Memory B cell (primary cell): ENCODE results near the gene TPI1.
A peak's percentile ranks its signal among the peaks of the same experiment; 100 is the strongest.
"Not testable (repeated sequence)": the region's sequence is repeated elsewhere in the genome, so short reads cannot be mapped to it uniquely, and the experiment has no call there.

ENCODE experiments used
- ATAC-seq: fragments of 150-1000 bp; cut with Tn5 transposase; 2 replicates; pipeline ENCODE4 v1.10.0; 2021; ENCODE audit warnings: low read depth, mild to moderate bottlenecking, moderate library complexity
- DNase-seq, 2 donors: peaks; one replicate each; pipeline ENCODE4 v3.0.0; 2022; ENCODE audit warnings: low spot score in 2 of 2
- H3K27ac Mint-ChIP-seq: one replicate; pipeline ENCODE4 v1.8.0; 2022; ENCODE audit warnings: mild to moderate bottlenecking, moderate library complexity, mixed read lengths
- H3K27me3 Mint-ChIP-seq: one replicate; pipeline ENCODE4 v1.8.0; 2022; ENCODE audit warnings: mixed read lengths
- H3K36me3 Mint-ChIP-seq: one replicate; pipeline ENCODE4 v1.8.0; 2022; ENCODE audit warnings: mild to moderate bottlenecking, mixed read lengths
- H3K4me1 Mint-ChIP-seq: one replicate; pipeline ENCODE4 v1.8.0; 2022; ENCODE audit warnings: mixed read lengths
- H3K4me3 Mint-ChIP-seq: one replicate; pipeline ENCODE4 v1.8.0; 2022; ENCODE audit warnings: mild to moderate bottlenecking, moderate library complexity, mixed read lengths
- H3K9me3 Mint-ChIP-seq: one replicate; pipeline ENCODE4 v1.8.0; 2022; ENCODE audit warnings: mixed read lengths

Gene TPI1

GRCh38 chr12:6892683-6893082, 25.4 kb downstream of the TPI1 start:
- not testable (repeated sequence) for H3K36me3 Mint-ChIP-seq, H3K27ac Mint-ChIP-seq, ATAC-seq, H3K4me1 Mint-ChIP-seq, DNase-seq, H3K27me3 Mint-ChIP-seq, H3K9me3 Mint-ChIP-seq
- peak overlapping the region; percentile 24 for H3K4me3 Mint-ChIP-seq

DNA sequence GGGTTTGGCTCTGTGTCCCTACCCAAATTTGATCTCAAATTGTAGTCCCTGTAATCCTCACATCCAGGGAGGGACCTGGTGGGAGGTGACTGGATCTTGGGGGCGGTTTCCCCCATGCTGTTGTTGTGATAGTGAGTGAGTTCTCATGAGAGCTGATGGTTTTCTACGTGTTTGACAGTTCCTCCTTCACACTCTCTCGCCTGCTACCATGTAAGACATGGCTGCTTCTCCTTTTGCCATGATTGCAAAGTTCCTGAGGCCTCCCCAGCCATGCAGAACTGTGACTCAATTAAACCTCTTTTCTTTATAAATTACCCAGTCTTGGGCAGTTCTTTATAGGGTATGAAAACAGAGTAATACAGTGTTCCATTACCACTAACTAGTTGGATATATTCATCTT, 27.0 kb downstream of the TPI1 start:
- Mint-ChIP-seq H3K27ac (no peak overlapping the region), H3K36me3 (no peaks in the 10 kb centered on the region), H3K4me3 (no peak overlapping the region), H3K9me3 (no peaks in the 10 kb centered on the region), H3K4me1 (peaks cover 3% of the 10 kb centered on the region), H3K27me3 (no peaks in the 10 kb centered on the region)
- DNase-seq (no peak), ATAC-seq (no peak)

GRCh38 chr12:6896846-6897435, 29.6 kb downstream of the TPI1 start:
- no peaks in the 10 kb centered on the region for H3K36me3 Mint-ChIP-seq
- H3K9me3 Mint-ChIP-seq: no peaks in the 10 kb centered on the region
- H3K27me3 Mint-ChIP-seq: no peaks in the 10 kb centered on the region
- no peak for ATAC-seq
- H3K4me3 Mint-ChIP-seq: no peak overlapping the region
- no peak overlapping the region for H3K27ac Mint-ChIP-seq
- H3K4me1 Mint-ChIP-seq: peaks cover 4% of the 10 kb centered on the region
- DNase-seq: no peak

DNA sequence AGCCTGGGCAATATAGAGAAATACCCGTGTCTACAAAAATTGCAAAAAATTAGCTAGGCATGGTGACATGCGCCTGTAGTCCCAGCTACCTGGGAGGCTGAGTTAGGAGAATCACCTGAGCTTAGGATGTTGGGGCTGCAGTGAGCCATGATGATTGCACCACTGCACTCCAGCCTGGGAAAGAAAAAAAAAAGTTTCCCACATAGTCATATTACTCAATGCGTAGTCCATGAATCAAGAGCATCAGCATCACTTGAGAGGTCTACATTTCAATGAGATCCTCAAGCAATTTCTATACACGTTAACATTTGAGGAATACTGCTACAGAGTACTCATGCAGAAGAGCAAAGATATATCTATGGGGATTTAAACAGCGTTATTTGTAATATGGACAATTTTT, 32.1 kb downstream of the TPI1 start:
- no peak overlapping the region for H3K27ac Mint-ChIP-seq
- no peaks in the 10 kb centered on the region for H3K36me3 Mint-ChIP-seq
- no peak for DNase-seq
- H3K4me3 Mint-ChIP-seq: no peak overlapping the region
- no peak for ATAC-seq
- no peaks in the 10 kb centered on the region for H3K9me3 Mint-ChIP-seq
- peaks cover 9% of the 10 kb centered on the region for H3K4me1 Mint-ChIP-seq
- no peaks in the 10 kb centered on the region for H3K27me3 Mint-ChIP-seq

DNA sequence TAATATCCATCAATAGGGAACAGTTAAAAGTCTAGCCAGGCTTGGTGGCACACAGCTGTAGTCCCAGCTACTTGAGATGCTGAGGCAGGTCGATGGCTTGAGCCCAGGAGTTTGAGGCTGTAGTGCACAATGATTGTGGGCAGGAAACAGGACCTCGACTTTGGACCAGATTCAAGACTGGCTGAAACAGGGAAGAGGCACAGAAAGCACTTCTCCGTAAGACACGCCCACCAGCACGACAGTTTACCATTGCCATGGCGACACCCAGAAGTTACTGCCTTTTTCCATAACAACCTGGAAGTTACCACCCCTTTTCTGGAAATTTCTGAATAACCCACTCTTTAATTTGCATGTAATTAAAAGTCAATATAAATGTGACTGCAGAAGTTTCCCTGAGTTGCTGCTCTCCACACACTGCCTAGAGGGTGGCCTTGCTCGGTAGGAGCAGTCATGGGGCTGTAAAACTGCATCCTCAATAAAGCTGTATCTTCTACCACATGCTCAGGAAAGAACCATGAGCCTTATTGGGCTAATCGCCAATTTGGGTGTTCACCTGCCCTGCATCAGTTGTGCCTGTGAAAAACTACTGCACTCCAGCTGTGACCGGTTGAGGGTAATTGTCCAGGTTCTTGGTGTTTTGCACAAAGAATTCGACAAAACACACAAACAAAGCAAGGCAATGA, 32.6 kb downstream of the TPI1 start:
- H3K27me3 Mint-ChIP-seq: no peaks in the 10 kb centered on the region
- no peak overlapping the region for H3K27ac Mint-ChIP-seq
- ATAC-seq (no peak), DNase-seq (no peak)
- H3K9me3 Mint-ChIP-seq: no peaks in the 10 kb centered on the region
- H3K36me3 Mint-ChIP-seq: no peaks in the 10 kb centered on the region
- H3K4me3 Mint-ChIP-seq: no peak overlapping the region
- peaks cover 9% of the 10 kb centered on the region for H3K4me1 Mint-ChIP-seq

- ATAC-seq (no peak), DNase-seq (no peak)
- Mint-ChIP-seq H3K9me3 (no peaks in the 10 kb centered on the region), H3K36me3 (peaks cover 1% of the 10 kb centered on the region), H3K27ac (no peak overlapping the region), H3K4me1 (peaks cover 9% of the 10 kb centered on the region), H3K4me3 (no peak overlapping the region), H3K27me3 (no peaks in the 10 kb centered on the region)
Observed at GRCh38 chr12:6902448-6902847, 35.1 kb downstream of the TPI1 start.

- peaks cover 1% of the 10 kb centered on the region for H3K36me3 Mint-ChIP-seq
- H3K4me3 Mint-ChIP-seq: no peak overlapping the region
- H3K27ac Mint-ChIP-seq: no peak overlapping the region
- H3K27me3 Mint-ChIP-seq: no peaks in the 10 kb centered on the region
- DNase-seq (no peak), ATAC-seq (no peak)
- H3K9me3 Mint-ChIP-seq: no peaks in the 10 kb centered on the region
- H3K4me1 Mint-ChIP-seq: peaks cover 9% of the 10 kb centered on the region
Observed at GRCh38 chr12:6903722-6904121, 36.4 kb downstream of the TPI1 start.

DNA sequence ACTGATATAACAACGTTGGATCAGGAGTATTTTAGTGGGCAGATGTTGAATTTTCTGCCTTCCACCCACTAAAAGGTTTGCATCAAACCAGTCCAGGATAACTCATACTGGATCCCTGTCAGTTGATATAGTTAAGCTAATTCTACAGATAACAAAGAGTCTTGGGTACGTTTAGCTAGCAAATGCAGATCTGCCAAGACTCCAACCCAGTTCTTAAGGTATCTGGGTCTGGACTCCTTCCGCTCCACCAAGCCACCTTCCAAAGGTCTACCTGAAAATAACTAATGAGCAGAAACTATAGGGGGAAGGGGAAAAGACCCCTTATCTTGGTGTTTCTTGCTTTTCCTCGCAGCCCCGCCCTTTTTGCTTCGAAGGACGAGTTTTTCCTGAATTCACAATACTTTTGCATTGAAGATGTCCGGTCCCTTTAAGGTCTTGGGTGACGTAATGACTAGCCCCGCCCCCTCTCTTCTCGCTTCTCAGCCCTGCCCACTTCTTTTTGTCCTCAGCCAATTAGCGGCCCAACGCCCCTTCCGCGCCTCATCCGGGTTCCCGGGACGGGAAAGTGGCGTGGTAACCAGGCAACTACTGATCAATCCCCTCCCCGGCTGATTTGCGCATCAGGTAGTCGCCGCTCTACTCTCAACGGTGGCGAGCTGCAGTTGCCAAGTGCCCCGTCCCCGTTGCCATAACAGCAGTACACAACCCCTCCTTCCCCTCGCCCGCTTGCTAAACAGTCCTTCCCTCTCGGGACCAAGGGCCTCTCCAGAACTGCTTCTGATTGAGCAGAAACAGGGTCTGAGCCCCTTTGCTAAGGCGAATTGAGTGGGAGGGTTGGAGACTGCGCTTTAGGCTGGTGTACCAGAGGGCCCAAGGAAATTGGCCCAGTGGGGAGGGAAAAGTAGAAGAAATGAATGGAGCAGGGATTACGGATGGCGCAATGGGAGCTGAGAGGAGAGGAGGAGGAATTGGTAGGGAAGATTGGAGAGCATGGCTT, 37.2 kb downstream of the TPI1 start, which contains the start of gene LRRC23:
TSS of gene LRRC23 (plus strand) at position 543 of the 997 bp plus-strand sequence. CDS start 812 bp downstream, outside the sequence.
- Mint-ChIP-seq H3K27ac (no peak within 1 kb of the TSS), H3K36me3 (peaks cover 1% of the 10 kb centered on the region), H3K4me1 (peaks cover 6% of the 10 kb centered on the region), H3K27me3 (no peaks in the 10 kb centered on the region), H3K9me3 (no peaks in the 10 kb centered on the region), H3K4me3 (no peak within 1 kb of the TSS)
- DNase-seq (peak; percentile 89 to 96), ATAC-seq (peak; percentile 95)

DNA sequence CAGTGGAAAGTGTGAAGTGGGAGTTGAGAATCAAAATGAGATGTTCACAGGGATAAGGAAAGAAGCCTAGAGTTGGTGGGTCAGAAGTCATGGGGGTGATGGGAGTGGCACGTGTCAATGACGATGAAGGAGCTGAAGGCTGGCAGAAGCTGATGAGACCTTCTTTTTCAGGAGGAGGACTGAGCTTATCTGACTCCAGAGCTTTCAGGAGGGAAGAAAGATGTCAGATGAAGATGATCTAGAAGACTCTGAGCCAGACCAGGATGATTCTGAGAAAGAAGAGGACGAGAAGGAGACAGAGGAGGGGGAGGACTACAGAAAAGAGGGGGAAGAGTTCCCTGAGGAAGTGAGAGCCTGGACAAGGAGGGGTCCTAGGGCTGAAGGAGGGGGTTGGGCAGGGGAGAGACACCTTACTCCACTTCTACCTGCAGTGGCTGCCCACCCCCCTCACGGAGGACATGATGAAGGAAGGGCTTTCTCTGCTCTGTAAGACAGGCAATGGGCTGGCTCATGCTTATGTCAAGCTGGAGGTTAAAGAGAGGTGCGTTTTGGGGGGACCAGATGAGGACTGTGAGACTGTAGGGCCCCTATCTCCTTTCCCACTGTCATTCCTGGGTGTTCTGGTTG, 38.2 kb downstream of the TPI1 start:
- H3K9me3 Mint-ChIP-seq: no peaks in the 10 kb centered on the region
- H3K4me3 Mint-ChIP-seq: no peak overlapping the region
- DNase-seq (no peak), ATAC-seq (no peak)
- peaks cover 1% of the 10 kb centered on the region for H3K36me3 Mint-ChIP-seq
- H3K27me3 Mint-ChIP-seq: no peaks in the 10 kb centered on the region
- peaks cover 5% of the 10 kb centered on the region for H3K4me1 Mint-ChIP-seq
- H3K27ac Mint-ChIP-seq: no peak overlapping the region

DNA sequence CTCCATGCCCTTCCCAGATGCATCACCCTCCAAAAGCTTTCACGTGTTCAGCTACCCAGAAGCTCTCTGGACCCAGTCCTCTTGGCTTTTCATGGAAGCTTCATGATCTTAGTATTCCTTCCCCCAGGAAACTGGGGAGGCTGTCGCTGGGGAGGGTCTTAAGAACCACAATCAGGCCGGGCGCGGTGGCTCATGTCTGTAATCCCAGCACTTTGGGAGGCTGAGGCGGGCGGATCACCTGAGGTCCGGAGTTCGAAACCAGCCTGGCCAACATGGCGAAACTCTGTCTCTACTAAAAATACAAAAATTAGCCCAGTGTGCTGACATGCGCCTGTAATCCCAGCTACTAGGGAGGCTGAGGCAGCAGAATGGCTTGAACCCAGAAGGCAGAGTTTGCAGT, 40.8 kb downstream of the TPI1 start:
- H3K4me3 Mint-ChIP-seq, H3K36me3 Mint-ChIP-seq, H3K27ac Mint-ChIP-seq, H3K27me3 Mint-ChIP-seq, ATAC-seq, DNase-seq, H3K9me3 Mint-ChIP-seq: not testable (repeated sequence)
- peaks cover 11% of the 10 kb centered on the region for H3K4me1 Mint-ChIP-seq

DNA sequence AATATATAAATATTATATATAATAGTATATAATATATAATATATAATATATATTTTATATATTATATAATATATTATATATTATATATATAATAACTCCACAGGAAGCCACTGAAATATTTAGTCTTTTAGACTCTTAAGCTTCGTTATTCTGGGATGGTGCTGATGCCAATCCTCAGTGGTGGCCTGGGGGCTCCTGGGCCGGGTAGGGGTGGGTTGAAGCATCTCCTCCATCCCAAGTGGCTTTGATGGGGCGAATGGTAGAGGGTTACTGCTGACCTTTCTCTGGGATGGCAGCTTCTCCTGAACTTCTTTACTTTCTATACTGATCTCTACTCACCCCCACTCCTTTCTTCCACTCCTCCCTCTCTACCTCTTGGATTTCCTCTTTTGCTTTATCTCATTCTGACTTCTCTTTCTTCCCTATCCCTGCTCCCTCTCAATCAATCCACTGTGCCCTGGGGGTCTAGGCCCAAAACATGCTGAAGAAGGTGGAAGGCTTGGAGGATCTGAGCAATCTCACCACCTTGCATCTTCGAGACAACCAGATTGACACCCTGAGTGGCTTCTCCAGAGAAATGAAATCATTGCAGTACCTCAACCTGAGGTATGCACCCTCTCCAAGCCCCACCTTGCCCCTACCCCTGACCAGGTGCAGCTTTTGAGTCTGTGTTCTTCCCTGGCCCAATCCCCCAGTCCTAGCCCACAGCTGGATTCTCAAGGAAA, 42.3 kb downstream of the TPI1 start:
- H3K4me1 Mint-ChIP-seq: peaks cover 11% of the 10 kb centered on the region

DNA sequence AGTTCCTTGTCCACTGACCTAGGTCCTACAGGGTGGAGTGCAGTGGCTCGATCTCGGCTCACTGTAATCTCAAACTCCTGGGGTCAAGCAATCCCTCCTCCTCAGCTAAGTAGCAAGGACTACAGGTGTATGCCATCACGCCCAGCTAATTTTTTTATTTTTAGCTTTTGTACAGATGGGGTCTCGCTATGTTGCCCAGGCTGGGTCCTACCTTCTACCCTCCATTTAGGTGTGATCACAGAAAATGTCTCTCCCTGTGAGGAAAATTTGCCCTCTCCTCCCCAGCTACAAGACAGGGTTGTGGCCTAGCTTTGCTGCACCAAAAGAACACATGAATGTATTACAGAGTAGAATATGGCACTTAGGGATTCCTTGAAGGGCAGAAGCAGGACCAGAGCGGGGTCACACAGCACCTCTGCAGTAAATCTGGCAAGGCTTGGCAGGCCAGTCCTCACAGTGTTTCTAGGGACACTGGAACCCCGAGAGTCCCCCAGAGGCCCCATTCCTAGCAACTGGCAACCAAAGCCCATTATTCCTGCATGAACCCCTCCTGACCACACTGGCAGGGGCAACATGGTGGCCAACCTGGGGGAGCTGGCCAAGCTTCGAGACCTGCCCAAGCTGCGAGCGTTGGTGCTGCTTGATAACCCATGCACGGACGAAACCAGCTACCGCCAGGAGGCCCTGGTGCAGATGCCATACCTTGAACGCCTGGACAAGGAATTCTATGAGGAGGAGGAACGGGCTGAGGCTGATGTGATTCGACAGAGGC, 45.0 kb downstream of the TPI1 start:
- ATAC-seq: no peak
- Mint-ChIP-seq H3K27ac (peak overlapping the region; percentile 25), H3K36me3 (peaks cover 7% of the 10 kb centered on the region)

More for the DNA sequence above, 42.3 kb downstream of the TPI1 start:
- no peak for DNase-seq
- Mint-ChIP-seq H3K27ac (no peak overlapping the region), H3K36me3 (peaks cover 1% of the 10 kb centered on the region), H3K9me3 (no peaks in the 10 kb centered on the region), H3K4me3 (no peak overlapping the region), H3K27me3 (no peaks in the 10 kb centered on the region)
- no peak for ATAC-seq

More for the DNA sequence above, 45.0 kb downstream of the TPI1 start:
- peaks cover 25% of the 10 kb centered on the region for H3K4me1 Mint-ChIP-seq
- no peak for DNase-seq
- no peaks in the 10 kb centered on the region for H3K27me3 Mint-ChIP-seq
- peak overlapping the region; percentile 47 for H3K4me3 Mint-ChIP-seq
- H3K9me3 Mint-ChIP-seq: no peaks in the 10 kb centered on the region
